Endothelial cell of hepatic sinusoid (primary cell): ENCODE data around the gene TEN1.

ENCODE experiments used
- in situ Hi-C: cut with HindIII; loops from 2 replicates; pipeline ENCODE4 v1.10.0; 2017; ENCODE audit warnings: low sequenced_read_pairs

The TEN1 gene

GRCh38 chr17:76049836-76050537 is 70.9 kb downstream of the TEN1 start:
- in situ Hi-C loops: loop anchor here (25.0 kb wide), 1 partner anchor 387 kb away; no protein-coding TSS in a partner anchor
